GM18861 (cell line): Measurements from ENCODE around the gene DCLK1.

Source experiments
- ATAC-seq: cut with Tn5 transposase; IDR thresholded peaks from one replicate; pipeline ENCODE4 v1.9.1; 2021; ENCODE audit not compliant: unreplicated experiment

Gene DCLK1

GRCh38 chr13:35874704-35875103 is 256.5 kb downstream of the DCLK1 start:
- no peak for ATAC-seq

DNA sequence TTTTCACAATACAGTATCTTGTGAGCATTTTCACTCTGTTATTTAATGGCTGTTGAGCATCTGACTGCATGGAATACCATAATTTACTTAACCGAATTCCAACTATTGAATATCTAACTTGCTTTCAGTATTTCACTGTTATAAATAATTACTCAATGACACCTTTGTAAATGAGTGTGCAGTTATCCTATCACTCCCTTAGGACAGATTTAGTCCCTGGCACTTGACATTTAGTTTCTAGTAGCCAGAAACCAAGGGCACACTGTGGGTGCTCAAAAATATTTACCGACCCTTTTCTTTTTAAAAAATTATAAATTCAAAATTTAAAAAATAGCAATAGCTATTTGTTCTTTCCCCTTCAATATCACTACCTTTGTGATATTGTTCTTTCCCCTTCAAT is 258.8 kb downstream of the DCLK1 start:
- no peak for ATAC-seq

- ATAC-seq: no peak
These were observed 259.6 kb downstream of the DCLK1 start for GRCh38 chr13:35871561-35871960.

DNA sequence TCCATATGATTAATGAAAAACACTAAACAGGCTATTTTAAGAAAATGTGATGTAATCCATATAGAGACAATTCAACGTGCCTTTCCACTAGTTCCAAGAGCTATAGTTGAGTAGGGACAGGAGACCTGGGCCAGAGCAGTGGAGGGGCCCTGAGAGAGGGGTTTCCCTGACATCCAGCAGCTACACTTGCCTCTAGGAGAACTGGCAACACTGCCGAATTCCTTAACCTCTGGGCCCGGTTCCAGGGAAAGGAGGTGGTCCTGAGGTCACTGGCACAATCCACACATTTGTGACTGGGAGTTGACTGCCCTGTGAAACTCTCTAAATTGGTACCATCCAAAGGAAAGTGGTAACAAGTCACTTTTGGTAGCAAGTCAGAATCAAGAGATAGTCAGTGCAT is 264.4 kb downstream of the DCLK1 start:
- ATAC-seq: no peak

DNA sequence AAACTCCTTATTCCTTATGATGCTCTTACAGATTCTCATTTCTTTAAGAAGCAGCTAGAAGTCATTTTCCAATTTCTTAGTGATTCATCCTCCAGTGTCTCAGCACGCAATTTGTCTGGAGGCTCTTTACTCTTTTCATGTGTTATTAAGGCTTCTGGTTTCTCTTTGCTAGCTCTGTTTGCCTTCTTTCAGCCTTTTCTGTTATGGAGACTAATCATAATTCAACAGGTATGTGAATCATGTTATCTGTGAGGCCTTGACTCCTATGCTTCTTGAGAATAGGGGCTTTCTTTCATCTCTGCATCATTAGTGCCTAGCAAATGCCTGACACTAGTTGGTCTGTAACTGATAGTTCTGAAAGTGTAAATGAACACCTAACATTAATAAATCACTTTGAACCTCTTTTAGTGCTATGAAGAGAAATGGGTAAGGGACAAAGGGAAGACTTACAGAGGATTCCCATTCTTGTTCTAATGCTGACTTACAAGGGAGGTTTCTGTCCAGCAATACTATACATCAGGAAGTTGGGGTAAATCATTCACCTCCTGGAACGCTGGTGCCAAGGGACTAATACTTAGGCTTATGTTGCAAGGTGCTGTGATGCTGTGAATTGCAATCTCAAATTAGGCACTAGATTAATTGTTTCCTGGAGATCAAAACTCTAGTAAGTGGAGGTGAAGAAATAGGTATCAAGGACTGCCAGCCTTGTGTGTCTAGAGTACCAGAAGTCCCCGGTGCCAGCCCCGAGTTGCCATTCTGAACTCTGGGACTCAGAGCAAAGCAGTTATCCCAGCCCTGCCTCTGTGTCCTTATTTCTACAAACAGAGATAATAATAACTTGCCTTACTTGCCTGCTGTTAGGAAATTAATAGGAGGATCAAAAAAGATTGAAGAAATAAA is 265.6 kb downstream of the DCLK1 start:
- ATAC-seq: no peak

DNA sequence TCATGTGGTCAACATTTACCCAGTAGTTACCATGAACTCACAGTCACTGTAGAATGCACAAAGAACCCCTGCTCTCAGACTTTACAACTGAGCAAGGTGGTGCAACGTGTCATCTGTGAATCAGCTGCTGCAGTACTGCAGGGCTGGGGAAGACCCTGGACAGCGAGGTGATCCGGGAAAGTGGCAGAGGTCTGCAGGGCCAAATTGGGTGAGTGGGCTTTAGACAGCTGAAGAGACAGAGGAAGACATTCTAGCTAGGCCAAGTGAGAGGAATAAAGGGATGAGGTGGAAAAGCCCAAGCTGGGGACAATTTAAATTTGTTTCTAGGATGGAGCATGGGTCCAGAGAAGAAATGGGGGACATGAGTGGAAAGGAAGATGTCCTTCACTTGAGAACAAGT is 270.5 kb downstream of the DCLK1 start:
- ATAC-seq: no peak

GRCh38 chr13:35859981-35860380 is 271.2 kb downstream of the DCLK1 start:
- ATAC-seq: no peak

DNA sequence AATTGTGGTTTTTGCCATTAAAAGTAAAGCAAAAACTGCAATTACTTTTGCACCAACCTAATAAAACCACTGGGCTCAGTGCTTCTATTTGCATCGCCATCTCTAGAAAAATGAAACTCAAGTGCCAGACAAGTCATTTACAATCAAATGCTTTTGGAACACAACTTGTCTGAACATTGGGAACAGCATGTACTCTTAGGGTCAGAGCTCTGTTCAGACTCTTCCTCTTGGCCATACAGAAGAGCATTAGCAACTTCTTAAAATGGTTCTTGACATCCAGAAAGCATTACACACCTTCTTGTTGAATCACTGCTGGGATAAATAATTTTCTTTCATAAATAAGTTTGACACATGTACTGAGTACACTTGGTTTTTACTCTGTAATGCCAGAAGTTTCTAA is 272.5 kb downstream of the DCLK1 start:
- ATAC-seq: no peak

GRCh38 chr13:35857769-35858168 is 273.4 kb downstream of the DCLK1 start:
- no peak for ATAC-seq

- ATAC-seq: no peak
These were observed 274.3 kb downstream of the DCLK1 start for GRCh38 chr13:35856721-35857364.

- ATAC-seq: no peak
These were observed 275.1 kb downstream of the DCLK1 start for GRCh38 chr13:35856084-35856483.

- ATAC-seq: no peak
These were observed 275.6 kb downstream of the DCLK1 start for GRCh38 chr13:35855531-35856019.

GRCh38 chr13:35854286-35854685 is 276.9 kb downstream of the DCLK1 start:
- ATAC-seq: no peak

GRCh38 chr13:35851881-35852280 is 279.3 kb downstream of the DCLK1 start:
- no peak for ATAC-seq

DNA sequence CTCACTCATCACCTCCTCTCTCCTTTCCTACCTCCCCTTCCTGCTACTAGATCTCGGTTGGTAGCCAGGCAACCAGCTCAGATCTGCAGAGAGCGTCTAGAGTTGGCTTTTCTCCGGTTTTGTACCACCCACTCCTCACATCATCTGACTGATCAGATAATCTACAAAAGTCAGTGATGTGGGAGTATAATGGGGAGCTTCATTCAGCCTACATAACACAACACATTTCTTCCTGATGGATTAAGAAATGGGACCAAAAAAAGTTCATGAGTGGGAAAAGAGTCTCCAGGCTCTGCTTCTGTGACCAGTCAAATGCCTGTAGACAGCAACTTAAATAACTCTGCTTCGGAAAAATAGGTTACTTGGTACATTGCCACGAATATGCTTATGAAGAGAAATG is 279.8 kb downstream of the DCLK1 start:
- ATAC-seq: no peak

- ATAC-seq: no peak
These were observed 280.6 kb downstream of the DCLK1 start for GRCh38 chr13:35850569-35850968.

DNA sequence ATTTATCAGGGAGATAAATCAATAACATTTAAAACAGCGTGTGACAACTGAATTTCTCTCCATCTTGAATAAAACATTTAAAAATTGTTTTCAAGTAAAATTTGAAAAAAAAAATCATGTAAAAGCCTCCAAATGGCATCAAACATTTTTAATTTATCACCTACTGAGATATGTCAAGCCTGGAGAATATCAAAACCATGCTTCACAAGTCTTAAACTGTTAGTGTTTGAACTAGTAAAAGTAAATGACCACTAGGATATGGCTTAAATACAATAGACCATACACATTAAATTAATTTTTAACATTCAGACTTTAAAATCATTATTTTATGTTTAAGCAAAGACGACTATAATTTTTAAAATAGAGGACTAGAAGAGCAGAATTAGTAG is 281.9 kb downstream of the DCLK1 start:
- no peak for ATAC-seq

GRCh38 chr13:35848336-35849255 is 282.6 kb downstream of the DCLK1 start:
- no peak for ATAC-seq

DNA sequence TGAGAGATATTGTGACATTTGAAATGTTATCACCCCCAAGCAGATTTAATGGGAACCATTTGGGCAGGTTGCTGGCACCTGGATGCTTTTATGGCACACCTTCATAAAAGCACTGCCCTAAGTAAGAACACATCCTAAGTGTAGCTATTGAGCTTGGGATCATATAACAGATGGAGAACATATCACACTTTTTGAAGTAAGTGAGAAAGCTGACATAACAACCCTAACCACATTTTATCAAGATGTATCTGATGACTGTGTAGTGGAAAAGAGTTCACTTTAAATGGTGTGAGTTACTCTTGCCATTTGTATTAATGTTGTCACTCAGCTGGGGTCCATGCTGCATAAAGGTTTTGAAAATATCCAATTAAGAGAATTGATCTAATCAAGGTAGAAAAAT is 287.9 kb downstream of the DCLK1 start:
- no peak for ATAC-seq

GRCh38 chr13:35841060-35841521 is 290.1 kb downstream of the DCLK1 start:
- no peak for ATAC-seq

GRCh38 chr13:35839806-35840205 is 291.4 kb downstream of the DCLK1 start:
- ATAC-seq: no peak
